K562 (cell line): ENCODE results near the gene FABP7.

ENCODE experiments used
- AFF4 ChIP-seq: sonication (generic); formaldehyde crosslinking; IDR thresholded peaks from 2 replicates; pipeline ENCODE4 v1.8.0; 2023; ENCODE audit warnings: mild to moderate bottlenecking, missing genetic modification reagents
- POLR2A ChIP-seq: fragments of 450-650 bp; conservative IDR thresholded peaks from 2 replicates; pipeline ENCODE4 v1.6.1; 2016
- RBM17 ChIP-seq: fragments of 200-400 bp; formaldehyde crosslinking; IDR thresholded peaks from 2 replicates; pipeline ENCODE4 v1.6.1; 2017; ENCODE audit warnings: low read depth, mild to moderate bottlenecking, low read length, borderline replicate concordance
- ZNF41 ChIP-seq: fragments of 250-450 bp; sonication (Bioruptor Pico); conservative IDR thresholded peaks from 2 replicates; pipeline ENCODE4 v1.4.0; 2020; ENCODE audit warnings: mild to moderate bottlenecking
- TF ChIP-seq, protein P1 (sequence below): IDR thresholded peaks from 2 replicates; pipeline ENCODE4 v1.6.1; 2011; ENCODE audit warnings: borderline replicate concordance, low read depth, mild to moderate bottlenecking, moderate library complexity, low read length; ENCODE audit not compliant: insufficient read depth, poor library complexity, severe bottlenecking
- TF ChIP-seq, protein P2 (sequence below), 3 experiments: IDR thresholded peaks in 2 of 3; conservative IDR thresholded peaks in 1 of 3; 2 replicates each; pipeline ENCODE4 v1.5.1; 2011 to 2012; ENCODE audit warnings: low read length in 3 of 3, mild to moderate bottlenecking in 3 of 3, control low read depth in 2 of 3, improper control_type of control experiment in 1 of 3, inconsistent platforms in 1 of 3, low read depth in 1 of 3, mixed read lengths in 1 of 3, moderate library complexity in 1 of 3; ENCODE audit not compliant: insufficient read depth in 2 of 3

GRCh38 chr6:122780114-122780513, 598 bp downstream of the FABP7 start:
- TF ChIP-seq RBM17 (no peak), POLR2A (no peak), AFF4 (no peak), ZNF41 (CRISPR knock-in tag) (no peak)
- TF ChIP-seq, protein P1, sequence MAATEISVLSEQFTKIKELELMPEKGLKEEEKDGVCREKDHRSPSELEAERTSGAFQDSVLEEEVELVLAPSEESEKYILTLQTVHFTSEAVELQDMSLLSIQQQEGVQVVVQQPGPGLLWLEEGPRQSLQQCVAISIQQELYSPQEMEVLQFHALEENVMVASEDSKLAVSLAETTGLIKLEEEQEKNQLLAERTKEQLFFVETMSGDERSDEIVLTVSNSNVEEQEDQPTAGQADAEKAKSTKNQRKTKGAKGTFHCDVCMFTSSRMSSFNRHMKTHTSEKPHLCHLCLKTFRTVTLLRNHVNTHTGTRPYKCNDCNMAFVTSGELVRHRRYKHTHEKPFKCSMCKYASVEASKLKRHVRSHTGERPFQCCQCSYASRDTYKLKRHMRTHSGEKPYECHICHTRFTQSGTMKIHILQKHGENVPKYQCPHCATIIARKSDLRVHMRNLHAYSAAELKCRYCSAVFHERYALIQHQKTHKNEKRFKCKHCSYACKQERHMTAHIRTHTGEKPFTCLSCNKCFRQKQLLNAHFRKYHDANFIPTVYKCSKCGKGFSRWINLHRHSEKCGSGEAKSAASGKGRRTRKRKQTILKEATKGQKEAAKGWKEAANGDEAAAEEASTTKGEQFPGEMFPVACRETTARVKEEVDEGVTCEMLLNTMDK: no peak
- TF ChIP-seq, protein P2, sequence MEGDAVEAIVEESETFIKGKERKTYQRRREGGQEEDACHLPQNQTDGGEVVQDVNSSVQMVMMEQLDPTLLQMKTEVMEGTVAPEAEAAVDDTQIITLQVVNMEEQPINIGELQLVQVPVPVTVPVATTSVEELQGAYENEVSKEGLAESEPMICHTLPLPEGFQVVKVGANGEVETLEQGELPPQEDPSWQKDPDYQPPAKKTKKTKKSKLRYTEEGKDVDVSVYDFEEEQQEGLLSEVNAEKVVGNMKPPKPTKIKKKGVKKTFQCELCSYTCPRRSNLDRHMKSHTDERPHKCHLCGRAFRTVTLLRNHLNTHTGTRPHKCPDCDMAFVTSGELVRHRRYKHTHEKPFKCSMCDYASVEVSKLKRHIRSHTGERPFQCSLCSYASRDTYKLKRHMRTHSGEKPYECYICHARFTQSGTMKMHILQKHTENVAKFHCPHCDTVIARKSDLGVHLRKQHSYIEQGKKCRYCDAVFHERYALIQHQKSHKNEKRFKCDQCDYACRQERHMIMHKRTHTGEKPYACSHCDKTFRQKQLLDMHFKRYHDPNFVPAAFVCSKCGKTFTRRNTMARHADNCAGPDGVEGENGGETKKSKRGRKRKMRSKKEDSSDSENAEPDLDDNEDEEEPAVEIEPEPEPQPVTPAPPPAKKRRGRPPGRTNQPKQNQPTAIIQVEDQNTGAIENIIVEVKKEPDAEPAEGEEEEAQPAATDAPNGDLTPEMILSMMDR (IDR thresholded peaks at IDR 0.05 in 2 of 3, conservative IDR thresholded peaks at IDR 0.05 in 1 of 3; ENCODE audit: insufficient read depth in 2 of 3, low read depth in 1 of 3, low read length in 3 of 3): no peak
